B cell (primary cell): ENCODE results near the gene UTY.

ENCODE experiments used
- EZH2 ChIP-seq: IDR thresholded peaks from 2 replicates; pipeline ENCODE4 v1.6.1; 2012; ENCODE audit warnings: borderline replicate concordance, low read depth, mild to moderate bottlenecking, moderate library complexity, low read length; ENCODE audit not compliant: insufficient read depth, poor library complexity, severe bottlenecking
- TF ChIP-seq, protein P1 (sequence below): fragments of 200-600 bp; IDR thresholded peaks from one replicate; pipeline ENCODE4 v1.8.0; 2022; ENCODE audit warnings: antibody characterized with exemption, mild to moderate bottlenecking

GRCh38 chrY:13429551-13429950 is 50.3 kb downstream of the UTY start:
- TF ChIP-seq, protein P1, sequence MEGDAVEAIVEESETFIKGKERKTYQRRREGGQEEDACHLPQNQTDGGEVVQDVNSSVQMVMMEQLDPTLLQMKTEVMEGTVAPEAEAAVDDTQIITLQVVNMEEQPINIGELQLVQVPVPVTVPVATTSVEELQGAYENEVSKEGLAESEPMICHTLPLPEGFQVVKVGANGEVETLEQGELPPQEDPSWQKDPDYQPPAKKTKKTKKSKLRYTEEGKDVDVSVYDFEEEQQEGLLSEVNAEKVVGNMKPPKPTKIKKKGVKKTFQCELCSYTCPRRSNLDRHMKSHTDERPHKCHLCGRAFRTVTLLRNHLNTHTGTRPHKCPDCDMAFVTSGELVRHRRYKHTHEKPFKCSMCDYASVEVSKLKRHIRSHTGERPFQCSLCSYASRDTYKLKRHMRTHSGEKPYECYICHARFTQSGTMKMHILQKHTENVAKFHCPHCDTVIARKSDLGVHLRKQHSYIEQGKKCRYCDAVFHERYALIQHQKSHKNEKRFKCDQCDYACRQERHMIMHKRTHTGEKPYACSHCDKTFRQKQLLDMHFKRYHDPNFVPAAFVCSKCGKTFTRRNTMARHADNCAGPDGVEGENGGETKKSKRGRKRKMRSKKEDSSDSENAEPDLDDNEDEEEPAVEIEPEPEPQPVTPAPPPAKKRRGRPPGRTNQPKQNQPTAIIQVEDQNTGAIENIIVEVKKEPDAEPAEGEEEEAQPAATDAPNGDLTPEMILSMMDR, result no peak
- no peak for TF ChIP-seq EZH2
